ENCODE data around the gene LGR6.

GRCh38 chr1:202302166-202302565 is 108.6 kb downstream of the LGR6 start:
- TF ChIP-seq POLR2AphosphoS5 (IDR thresholded peaks at IDR 0.05) (no peak), CTCF (IDR thresholded peaks at IDR 0.05) (no peak), POLR2A (IDR thresholded peaks at IDR 0.05) (no peak)

All from upper lobe of left lung (tissue), 4 donors.